Testis (tissue), 3 donors: ENCODE data around the gene SLC12A4. TPM values are rescaled to one million over a fixed set of nuclear protein-coding genes. Genes with fewer than 3 reads are reported as not detected.

ENCODE experiments used
- DNase-seq: peaks from one replicate; pipeline ENCODE4 v3.0.0-alpha.2; 2019
- H3K27ac ChIP-seq, 2 donors: fragments of 200-600 bp; sonication (generic); one replicate each; pipeline ENCODE4 v1.5.1; 2019
- H3K27me3 ChIP-seq: fragments of 200-600 bp; sonication (generic); one replicate; pipeline ENCODE4 v1.5.1; 2019
- H3K36me3 ChIP-seq: fragments of 200-600 bp; sonication (generic); one replicate; pipeline ENCODE4 v1.5.1; 2017; ENCODE audit warnings: low read depth; ENCODE audit errors: missing control alignments
- H3K4me1 ChIP-seq: fragments of 200-600 bp; sonication (generic); one replicate; pipeline ENCODE4 v1.5.1; 2019
- H3K4me3 ChIP-seq, 2 donors: fragments of 200-600 bp; sonication (generic); one replicate each; pipeline ENCODE4 v1.5.1; 2017 to 2019
- H3K9me3 ChIP-seq: fragments of 200-600 bp; sonication (generic); one replicate; pipeline ENCODE4 v1.5.1; 2017
- POLR2A ChIP-seq: fragments of 450-650 bp; IDR thresholded peaks from one replicate; pipeline ENCODE4 v1.6.1; 2017; ENCODE audit warnings: antibody characterized with exemption, mild to moderate bottlenecking, moderate library complexity
- WGBS, 2 donors: methylation state at CpG; one replicate each; pipeline ENCODE4 v1.1.5; 2018; 5-methylcytosine and 5-hydroxymethylcytosine counted together
- intact Hi-C: fragments of 100-400 bp; cut with DNase I; formaldehyde crosslinking; loops from one replicate; pipeline ENCODE4 v1.15.1; 2023; ENCODE audit warnings: low total_unique reads
- polyA plus RNA-seq: library from polyadenylated mRNA; stranded (reverse); fragments of 350-450 nt; fragmentation: Illumina TruSeq; extraction: RNeasy Lipid Tissue Mini Kit (QIAGEN cat#74804); gene quantifications from one replicate; pipeline ENCODE4 v1.2.3, GENCODE V29; 2014; ENCODE audit warnings: low read depth, low replicate concordance; ENCODE audit not compliant: insufficient read depth
- total RNA-seq, 2 donors: library from RNA; depleted of rRNA; stranded (reverse); fragments of >200 nt; gene quantifications; one replicate each; pipeline ENCODE4 v1.2.3, GENCODE V29; 2016
- TF ChIP-seq, protein P1 (sequence below), 3 experiments: fragments of 450-650 bp in 2 of 3; fragments of 200-600 bp in 1 of 3; sonication (generic) in 1 of 3; IDR thresholded peaks; one replicate each; pipeline ENCODE4 v1.5.1; 2016 to 2019; ENCODE audit warnings: antibody characterized with exemption in 3 of 3, mild to moderate bottlenecking in 2 of 3, moderate library complexity in 1 of 3

Gene SLC12A4
- total and polyA plus RNA-seq, 3 donors from 2014 or later, result 46.7 to 68.4 (median 64.3) TPM

DNA sequence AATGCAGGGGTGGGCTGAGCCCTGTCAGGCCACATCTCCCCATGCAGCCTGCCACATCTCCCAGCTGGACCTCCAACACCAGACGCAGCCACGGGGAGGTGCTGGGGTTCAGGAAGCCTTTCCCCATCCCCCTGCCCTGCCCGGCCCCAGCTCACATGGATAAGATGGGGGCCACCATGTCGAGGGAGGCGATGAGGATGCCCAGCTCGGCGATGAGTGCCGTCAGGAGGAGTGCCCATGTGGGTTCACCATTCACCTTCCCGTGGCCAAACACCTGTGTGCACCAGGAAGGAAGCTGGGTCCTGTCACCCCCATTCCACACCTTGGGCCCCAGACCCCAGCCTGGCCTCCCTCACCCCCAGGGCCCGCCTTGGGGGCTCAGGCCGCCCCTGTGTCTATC, 18.8 kb downstream of the SLC12A4 start:
- DNase-seq, result no peak
- Histone ChIP-seq H3K4me3 (no peak overlapping the region), H3K27me3 (no peaks in the 10 kb centered on the region), H3K9me3 (no peaks in the 10 kb centered on the region), H3K27ac (no peak overlapping the region), H3K4me1 (peaks cover 10% of the 10 kb centered on the region), H3K36me3 (no peaks in the 10 kb centered on the region)
- intact Hi-C loops, result no loop called here
- 96 to 98% methylated on average over 11 of the region's 11 CpGs for WGBS, 2 donors
- TF ChIP-seq, protein P1, sequence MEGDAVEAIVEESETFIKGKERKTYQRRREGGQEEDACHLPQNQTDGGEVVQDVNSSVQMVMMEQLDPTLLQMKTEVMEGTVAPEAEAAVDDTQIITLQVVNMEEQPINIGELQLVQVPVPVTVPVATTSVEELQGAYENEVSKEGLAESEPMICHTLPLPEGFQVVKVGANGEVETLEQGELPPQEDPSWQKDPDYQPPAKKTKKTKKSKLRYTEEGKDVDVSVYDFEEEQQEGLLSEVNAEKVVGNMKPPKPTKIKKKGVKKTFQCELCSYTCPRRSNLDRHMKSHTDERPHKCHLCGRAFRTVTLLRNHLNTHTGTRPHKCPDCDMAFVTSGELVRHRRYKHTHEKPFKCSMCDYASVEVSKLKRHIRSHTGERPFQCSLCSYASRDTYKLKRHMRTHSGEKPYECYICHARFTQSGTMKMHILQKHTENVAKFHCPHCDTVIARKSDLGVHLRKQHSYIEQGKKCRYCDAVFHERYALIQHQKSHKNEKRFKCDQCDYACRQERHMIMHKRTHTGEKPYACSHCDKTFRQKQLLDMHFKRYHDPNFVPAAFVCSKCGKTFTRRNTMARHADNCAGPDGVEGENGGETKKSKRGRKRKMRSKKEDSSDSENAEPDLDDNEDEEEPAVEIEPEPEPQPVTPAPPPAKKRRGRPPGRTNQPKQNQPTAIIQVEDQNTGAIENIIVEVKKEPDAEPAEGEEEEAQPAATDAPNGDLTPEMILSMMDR (IDR thresholded peaks at IDR 0.05), result no peak
- no peak for TF ChIP-seq POLR2A

DNA sequence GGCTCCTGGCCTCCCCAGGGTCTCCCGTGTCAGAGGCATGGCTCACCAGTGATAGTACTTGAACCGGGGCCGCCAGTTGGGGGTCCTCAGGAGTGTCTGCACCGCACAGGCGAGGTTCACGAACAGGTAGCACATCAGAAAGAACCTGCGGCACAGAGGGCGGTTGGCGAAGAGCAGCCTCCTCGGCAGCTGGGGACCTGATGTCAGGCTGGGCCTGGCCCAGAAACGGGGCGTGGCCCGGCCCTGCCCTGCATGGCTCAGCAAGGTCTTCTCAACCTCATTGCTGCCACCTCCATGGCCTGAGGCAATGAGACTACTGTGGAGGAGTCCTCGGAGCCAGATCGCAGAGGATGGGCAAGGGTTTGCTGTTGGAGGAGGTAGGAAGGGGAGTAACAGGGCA, 20.4 kb downstream of the SLC12A4 start:
- Histone ChIP-seq H3K4me3 (no peak overlapping the region), H3K27me3 (no peaks in the 10 kb centered on the region), H3K4me1 (peaks cover 24% of the 10 kb centered on the region), H3K27ac (no peak overlapping the region), H3K9me3 (no peaks in the 10 kb centered on the region), H3K36me3 (no peaks in the 10 kb centered on the region)
- 95 to 98% methylated on average over 14 to 15 of the region's 15 CpGs for WGBS, 2 donors
- DNase-seq, result no peak
- intact Hi-C loops, result no loop called here
- TF ChIP-seq, protein P1 (IDR thresholded peaks at IDR 0.05), result no peak
- TF ChIP-seq POLR2A, result no peak

DNA sequence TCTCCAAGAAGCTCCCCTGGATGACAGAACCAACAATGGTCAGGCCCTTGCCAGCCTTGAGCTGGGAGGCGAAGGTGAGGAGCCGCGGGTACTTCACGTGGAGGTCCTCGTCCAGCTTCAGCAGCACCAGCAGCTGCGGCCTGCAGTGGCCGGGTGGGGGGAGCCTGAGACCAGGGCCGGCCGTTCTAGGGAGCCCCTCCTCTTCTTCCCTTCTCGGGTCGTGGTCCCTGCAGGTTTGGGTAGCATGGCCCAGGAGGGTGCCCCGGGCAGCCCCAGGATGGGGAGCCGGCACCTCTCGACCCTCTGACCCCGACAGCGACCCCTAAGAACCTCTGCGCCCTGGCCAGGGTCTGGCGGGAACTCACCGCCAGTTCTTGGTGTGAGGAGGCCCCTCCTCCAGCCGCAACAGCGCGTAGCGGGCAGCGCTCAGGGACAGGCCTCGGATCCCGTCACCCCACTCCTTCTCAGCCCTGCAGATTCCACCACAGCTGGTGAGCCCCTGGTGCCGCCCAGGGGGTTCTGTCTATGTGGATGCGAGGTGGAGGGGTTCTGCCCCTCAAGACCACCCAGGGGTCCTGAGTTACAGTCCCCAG, 21.4 kb downstream of the SLC12A4 start:
- Histone ChIP-seq H3K4me3 (no peak overlapping the region), H3K4me1 (peaks cover 24% of the 10 kb centered on the region), H3K27ac (no peak overlapping the region), H3K27me3 (no peaks in the 10 kb centered on the region), H3K9me3 (no peaks in the 10 kb centered on the region), H3K36me3 (no peaks in the 10 kb centered on the region)
- DNase-seq, result no peak
- 82 to 93% methylated on average over 11 to 28 of the region's 28 CpGs for WGBS, 2 donors
- TF ChIP-seq, protein P1 (IDR thresholded peaks at IDR 0.05), result no peak
- TF ChIP-seq POLR2A, result no peak
- intact Hi-C loops, result no loop called here

DNA sequence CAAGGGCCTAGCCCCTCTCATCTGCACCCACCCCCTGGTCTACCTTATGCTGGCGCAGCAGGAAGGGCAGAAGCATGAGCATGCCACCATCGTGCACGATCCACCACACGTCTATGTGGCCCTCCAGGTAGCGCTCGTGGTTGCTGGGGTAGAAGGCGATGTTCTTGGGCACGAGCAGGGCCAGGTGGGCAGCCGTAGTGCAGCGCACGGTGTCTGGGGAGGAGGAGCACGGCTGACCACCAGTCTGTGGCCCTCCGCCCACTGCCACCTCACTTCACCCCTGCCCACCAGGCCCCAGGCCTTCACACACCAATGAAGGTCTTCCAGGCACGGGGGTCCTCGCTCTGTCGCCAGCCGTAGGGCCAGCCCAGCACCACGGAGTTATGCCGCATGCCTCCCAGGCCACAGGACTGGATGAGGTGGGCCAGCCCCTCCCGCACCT, 22.3 kb downstream of the SLC12A4 start:
- H3K36me3 ChIP-seq, result no peaks in the 10 kb centered on the region
- WGBS, 2 donors, result 93 to 96% methylated on average over 8 to 20 of the region's 20 CpGs
- peaks cover 16% of the 10 kb centered on the region for H3K4me1 ChIP-seq

More for the DNA sequence above, 22.3 kb downstream of the SLC12A4 start:
- no peak for DNase-seq
- Histone ChIP-seq H3K4me3 (no peak overlapping the region), H3K27me3 (no peaks in the 10 kb centered on the region), H3K9me3 (no peaks in the 10 kb centered on the region), H3K27ac (no peak overlapping the region)
- TF ChIP-seq, protein P1 (IDR thresholded peaks at IDR 0.05), result no peak
- TF ChIP-seq POLR2A, result no peak
- intact Hi-C loops, result no loop called here
